Measurements from ENCODE around the gene HAVCR2. TPM values are rescaled to one million over a fixed set of nuclear protein-coding genes. Genes with fewer than 3 reads are reported as not detected.

HAVCR2 gene
- polyA plus RNA-seq, 1 donor from 2014 or later, result 1.1 TPM

- Histone ChIP-seq H3K9me2 (ENCODE audit: insufficient read depth, low read length) (no peaks in the 10 kb centered on the region), H3K36me3 (ENCODE audit: insufficient read depth, low read length) (no peaks in the 10 kb centered on the region), H3K9me3 (ENCODE audit: low read length) (no peaks in the 10 kb centered on the region), H2AFZ (ENCODE audit: low read depth, low read length) (no peak overlapping the region), H3K9ac (ENCODE audit: low read length) (no peak overlapping the region), H4K20me1 (ENCODE audit: insufficient read depth) (no peaks in the 10 kb centered on the region), H3K79me2 (replicated peaks; ENCODE audit: insufficient read depth, low read length) (no peaks in the 10 kb centered on the region), H3K4me3 (ENCODE audit: low read length) (no peak overlapping the region), H3F3A (ENCODE audit: insufficient read depth, low read length, poor library complexity, severe bottlenecking) (no peaks in the 10 kb centered on the region), H3K27me3 (ENCODE audit: insufficient read depth, low read depth, low read length) (no peaks in the 10 kb centered on the region), H3K27ac (ENCODE audit: low read length) (no peak overlapping the region), H3K4me2 (ENCODE audit: low read length) (no peak overlapping the region)
- TF ChIP-seq POLR2AphosphoS5 (IDR thresholded peaks at IDR 0.05) (no peak), EZH2 (IDR thresholded peaks at IDR 0.05; ENCODE audit: borderline replicate concordance, insufficient read depth, low read length, poor library complexity, severe bottlenecking) (no peak)
Measured at GRCh38 chr5:157067005-157067404, 41.8 kb downstream of the HAVCR2 start.

GRCh38 chr5:157066080-157066479, 42.8 kb downstream of the HAVCR2 start:
- Histone ChIP-seq H3K9me3 (ENCODE audit: low read length) (no peaks in the 10 kb centered on the region), H3K27ac (ENCODE audit: low read length) (no peak overlapping the region), H3K4me3 (ENCODE audit: low read length) (no peak overlapping the region), H3K9me2 (ENCODE audit: insufficient read depth, low read length) (no peaks in the 10 kb centered on the region), H3K36me3 (ENCODE audit: insufficient read depth, low read length) (no peaks in the 10 kb centered on the region), H3K27me3 (ENCODE audit: insufficient read depth, low read depth, low read length) (no peaks in the 10 kb centered on the region), H2AFZ (ENCODE audit: low read depth, low read length) (no peak overlapping the region), H3K4me2 (ENCODE audit: low read length) (no peak overlapping the region), H3K79me2 (replicated peaks; ENCODE audit: insufficient read depth, low read length) (no peaks in the 10 kb centered on the region), H3F3A (ENCODE audit: insufficient read depth, low read length, poor library complexity, severe bottlenecking) (no peaks in the 10 kb centered on the region), H3K9ac (ENCODE audit: low read length) (no peak overlapping the region), H4K20me1 (ENCODE audit: insufficient read depth) (no peaks in the 10 kb centered on the region)
- no peak for TF ChIP-seq REST (IDR thresholded peaks at IDR 0.05; ENCODE audit: borderline replicate concordance)
- no peak for TF ChIP-seq CTCF (IDR thresholded peaks at IDR 0.05; ENCODE audit: poor library complexity, severe bottlenecking)
- no peak for TF ChIP-seq TAF1 (IDR thresholded peaks at IDR 0.05; ENCODE audit: low read depth)
- TF ChIP-seq EZH2 (IDR thresholded peaks at IDR 0.05; ENCODE audit: borderline replicate concordance, insufficient read depth, low read length, poor library complexity, severe bottlenecking), result no peak
- TF ChIP-seq MXI1 (conservative IDR thresholded peaks at IDR 0.05; ENCODE audit: poor library complexity, severe bottlenecking), result no peak
- TF ChIP-seq SMC3 (conservative IDR thresholded peaks at IDR 0.05; ENCODE audit: poor library complexity), result no peak
- no peak for TF ChIP-seq RAD21 (conservative IDR thresholded peaks at IDR 0.05)
- TF ChIP-seq EP300 (conservative IDR thresholded peaks at IDR 0.05; ENCODE audit: poor library complexity, severe bottlenecking), result no peak
- no peak for TF ChIP-seq POLR2AphosphoS5 (IDR thresholded peaks at IDR 0.05)
